VCaP (cell line): Measurements from ENCODE around the gene SH2B3.

Source experiments
- H3K27ac ChIP-seq: fragments of 450-650 bp; 2 replicates; pipeline ENCODE4 v1.5.1; 2017
- CTCF ChIP-seq: fragments of 450-650 bp; conservative IDR thresholded peaks from 2 replicates; pipeline ENCODE4 v1.5.1; 2017; ENCODE audit warnings: mild to moderate bottlenecking, moderate library complexity

The SH2B3 gene

GRCh38 chr12:111435661-111436201 lies 30.0 kb downstream of the SH2B3 start:
- no peak overlapping the region for H3K27ac ChIP-seq
- TF ChIP-seq CTCF = no peak

- no peak overlapping the region for H3K27ac ChIP-seq
- no peak for TF ChIP-seq CTCF
These were observed 30.5 kb downstream of the SH2B3 start for GRCh38 chr12:111436266-111436665.

- no peak for TF ChIP-seq CTCF
- H3K27ac ChIP-seq = no peak overlapping the region
These were observed 31.1 kb downstream of the SH2B3 start for GRCh38 chr12:111436811-111437210.

GRCh38 chr12:111437816-111438454 lies 32.2 kb downstream of the SH2B3 start:
- no peak overlapping the region for H3K27ac ChIP-seq
- TF ChIP-seq CTCF = no peak

GRCh38 chr12:111438481-111438880 lies 32.8 kb downstream of the SH2B3 start:
- no peak overlapping the region for H3K27ac ChIP-seq
- TF ChIP-seq CTCF = no peak

GRCh38 chr12:111439657-111440151 lies 34.0 kb downstream of the SH2B3 start:
- no peak overlapping the region for H3K27ac ChIP-seq

GRCh38 chr12:111440152-111440551 lies 34.4 kb downstream of the SH2B3 start:
- TF ChIP-seq CTCF = no peak
- no peak overlapping the region for H3K27ac ChIP-seq

More at GRCh38 chr12:111439657-111440151, 34.0 kb downstream of the SH2B3 start:
- no peak for TF ChIP-seq CTCF
